ENCODE results near the gene SCT. TPM values are rescaled to one million over a fixed set of nuclear protein-coding genes. Genes with fewer than 3 reads are reported as not detected.

SCT gene
- total RNA-seq, 1 donor from 2014 or later: not detected

DNA sequence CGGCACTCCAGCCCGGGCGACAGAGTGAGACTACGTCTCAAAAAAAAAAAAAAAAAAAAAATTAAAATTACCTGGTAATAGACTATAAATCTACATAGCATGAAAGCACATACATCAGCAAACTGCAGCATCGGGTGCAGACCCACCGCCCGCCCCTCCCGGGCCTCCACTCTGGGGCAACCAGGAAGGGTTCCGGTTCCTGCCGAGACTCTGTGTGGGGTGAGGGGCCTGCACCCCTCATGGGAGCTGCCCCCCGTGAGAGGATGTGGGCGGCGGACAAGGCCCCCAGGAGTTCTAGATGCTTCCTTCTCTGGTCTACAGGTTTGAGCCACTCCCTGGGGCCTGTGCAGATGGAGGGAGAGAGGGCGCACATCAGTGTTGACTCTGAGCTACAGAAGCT lies 19.2 kb upstream of the SCT start:
- TF ChIP-seq CTCF (IDR thresholded peaks at IDR 0.05): no peak
- Histone ChIP-seq H3K4me3 (no peak overlapping the region), H3K36me3 (peaks cover 18 to 36% of the 10 kb centered on the region in 2 donors), H3K27ac (no peak overlapping the region), H3K4me1 (no peaks in the 10 kb centered on the region), H3K27me3 (no peaks in the 10 kb centered on the region), H3K9me3 (no peaks in the 10 kb centered on the region)
- DNase-seq (ENCODE audit: low spot score in 2 of 2): no peak
- intact Hi-C loops (cut with DNase I): no loop called here

DNA sequence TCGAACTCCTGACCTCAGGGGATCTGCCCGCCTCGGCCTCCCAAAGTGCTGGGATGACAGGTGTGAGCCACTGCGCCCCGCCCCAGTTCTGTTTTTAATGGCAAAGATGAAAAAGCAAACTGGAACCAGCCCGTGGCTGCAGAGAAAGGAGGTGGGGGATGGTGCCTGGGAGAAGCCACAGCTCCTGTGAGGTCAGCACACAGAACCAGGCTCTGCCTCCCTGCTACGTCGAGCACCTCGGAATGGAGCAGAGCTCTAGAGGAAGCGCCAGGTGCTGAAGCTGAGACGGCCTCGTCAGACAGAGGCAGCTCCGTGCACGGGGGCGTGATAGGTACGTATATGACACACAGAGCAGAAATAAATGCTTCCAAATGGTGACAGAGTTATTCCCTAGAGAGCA lies 18.6 kb upstream of the SCT start:
- no peak for DNase-seq (ENCODE audit: low spot score in 2 of 2)
- no peak overlapping the region for H3K4me3 ChIP-seq
- H3K4me1 ChIP-seq: no peaks in the 10 kb centered on the region
- H3K9me3 ChIP-seq: no peaks in the 10 kb centered on the region
- H3K27me3 ChIP-seq: no peaks in the 10 kb centered on the region
- no peak for TF ChIP-seq CTCF (IDR thresholded peaks at IDR 0.05)
- peaks cover 18 to 29% of the 10 kb centered on the region in 2 donors for H3K36me3 ChIP-seq
- H3K27ac ChIP-seq: no peak overlapping the region
- intact Hi-C loops (cut with DNase I): no loop called here

- Histone ChIP-seq H3K4me1 (no peaks in the 10 kb centered on the region), H3K4me3 (no peak overlapping the region), H3K27me3 (no peaks in the 10 kb centered on the region), H3K27ac (no peak overlapping the region), H3K9me3 (no peaks in the 10 kb centered on the region), H3K36me3 (peaks cover 18 to 20% of the 10 kb centered on the region in 2 donors)
- no peak for TF ChIP-seq CTCF (IDR thresholded peaks at IDR 0.05)
- intact Hi-C loops (cut with DNase I): no loop called here
- no peak for DNase-seq (ENCODE audit: low spot score in 2 of 2)
Observed at GRCh38 chr11:643849-644738, 17.1 kb upstream of the SCT start.

DNA sequence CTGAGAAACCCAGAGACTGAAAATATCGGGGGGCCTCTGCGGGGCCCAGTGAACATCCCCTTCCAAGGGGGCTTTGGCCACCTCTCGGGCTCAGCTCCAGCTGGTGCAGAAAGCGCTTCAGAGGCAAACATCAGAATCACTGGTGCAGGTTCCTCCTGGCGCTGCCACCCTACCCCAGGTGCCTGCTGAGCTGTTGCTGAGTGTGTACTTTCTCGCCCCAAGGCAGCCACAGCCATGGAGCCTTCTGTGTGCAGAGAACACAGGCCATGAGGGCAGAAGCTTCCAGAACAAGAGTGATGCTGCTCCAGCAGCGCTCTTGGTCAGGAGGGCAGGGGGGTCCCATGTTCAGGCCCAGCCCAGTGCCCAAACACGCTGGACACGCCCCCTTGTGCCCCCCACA lies 16.4 kb upstream of the SCT start:
- no peak for TF ChIP-seq CTCF (IDR thresholded peaks at IDR 0.05)
- Histone ChIP-seq H3K9me3 (no peaks in the 10 kb centered on the region), H3K27ac (no peak overlapping the region), H3K27me3 (no peaks in the 10 kb centered on the region), H3K36me3 (peaks cover 18% of the 10 kb centered on the region in 2 donors), H3K4me1 (no peaks in the 10 kb centered on the region), H3K4me3 (no peak overlapping the region)
- intact Hi-C loops (cut with DNase I): no loop called here
- no peak for DNase-seq (ENCODE audit: low spot score in 2 of 2)

- TF ChIP-seq CTCF (IDR thresholded peaks at IDR 0.05): no peak
- Histone ChIP-seq H3K36me3 (peaks cover 14 to 18% of the 10 kb centered on the region in 2 donors), H3K9me3 (no peaks in the 10 kb centered on the region), H3K27me3 (no peaks in the 10 kb centered on the region), H3K4me1 (peaks cover 6 to 8% of the 10 kb centered on the region in 2 donors), H3K27ac (no peak overlapping the region), H3K4me3 (no peak overlapping the region)
- intact Hi-C loops (cut with DNase I): no loop called here
- no peak for DNase-seq (ENCODE audit: low spot score in 2 of 2)
Observed at GRCh38 chr11:641806-642370, 14.9 kb upstream of the SCT start.

Measured in ascending aorta (tissue), 2 donors.